Thyroid gland (tissue), 4 donors: ENCODE data around the gene ELAC2.

ENCODE experiments used
- CTCF ChIP-seq, 6 experiments: fragments of 200-600 bp in 3 of 6; fragments of 450-650 bp in 3 of 6; sonication (generic) in 3 of 6; IDR thresholded peaks; one replicate each; pipeline ENCODE4 v1.5.1; 2016 to 2019; ENCODE audit warnings: antibody characterized with exemption in 6 of 6, mild to moderate bottlenecking in 2 of 6, inconsistent platforms in 1 of 6, moderate library complexity in 1 of 6
- POLR2A ChIP-seq, 2 donors: fragments of 450-650 bp; IDR thresholded peaks; one replicate each; pipeline ENCODE4 v1.6.1; 2017; ENCODE audit warnings: antibody characterized with exemption in 2 of 2, mild to moderate bottlenecking in 2 of 2, moderate library complexity in 1 of 2

GRCh38 chr17:13029340-13029739, 11.5 kb upstream of the ELAC2 start:
- TF ChIP-seq CTCF (IDR thresholded peaks at IDR 0.05) = no peak
- TF ChIP-seq POLR2A (IDR thresholded peaks at IDR 0.05) = no peak
